ENCODE data around the gene TEX14. TPM values are rescaled to one million over a fixed set of nuclear protein-coding genes. Genes with fewer than 3 reads are reported as not detected.

Gene TEX14
- total and polyA plus RNA-seq, 10 of the 15 experiments (the other 5 are each of a cell fraction or from before 2014, with no cell fraction given): 0.15 to 1.3 (median 0.66) TPM

DNA sequence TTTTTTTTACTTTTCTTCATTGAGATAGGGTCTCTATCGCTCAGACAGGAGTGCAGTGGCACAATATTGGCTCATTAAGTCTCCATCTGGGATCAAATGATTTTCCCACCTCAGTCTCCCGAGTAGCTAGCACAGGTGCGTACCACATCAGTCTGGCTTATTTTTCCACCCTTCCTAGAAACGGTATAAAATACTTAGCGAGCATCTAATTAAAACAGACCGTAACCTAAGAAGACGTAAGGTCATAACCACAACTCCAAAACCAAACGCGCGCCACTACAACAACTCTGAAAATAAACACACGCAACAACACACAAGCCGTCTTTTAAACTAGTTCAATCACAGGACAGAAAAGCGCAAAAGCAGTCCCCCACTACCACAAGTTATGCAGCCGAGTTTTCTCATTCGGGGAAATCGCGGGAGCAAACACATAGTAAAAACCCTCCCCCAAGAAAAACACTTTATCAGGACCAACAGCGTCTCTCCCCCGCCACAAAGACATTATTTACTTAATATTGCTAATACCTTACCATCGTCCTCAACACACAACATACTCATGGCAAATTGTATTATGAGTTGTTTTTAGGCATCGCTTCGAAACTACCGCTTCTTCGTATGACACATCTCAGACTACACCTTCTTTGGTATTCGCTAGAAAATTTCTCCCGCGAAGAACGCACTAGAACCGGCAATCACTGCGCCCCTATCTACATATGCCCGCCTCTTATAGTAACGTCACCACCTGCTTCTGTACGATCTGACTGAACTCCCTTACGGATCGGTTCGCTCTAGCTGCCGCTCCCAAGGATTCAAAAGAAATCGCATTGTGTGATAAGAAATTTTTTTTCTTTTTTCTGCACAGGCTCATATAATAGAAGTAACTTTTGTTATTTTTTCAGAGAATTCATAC lies 32.8 kb downstream of the TEX14 start (continued):
- TF ChIP-seq, protein P1, sequence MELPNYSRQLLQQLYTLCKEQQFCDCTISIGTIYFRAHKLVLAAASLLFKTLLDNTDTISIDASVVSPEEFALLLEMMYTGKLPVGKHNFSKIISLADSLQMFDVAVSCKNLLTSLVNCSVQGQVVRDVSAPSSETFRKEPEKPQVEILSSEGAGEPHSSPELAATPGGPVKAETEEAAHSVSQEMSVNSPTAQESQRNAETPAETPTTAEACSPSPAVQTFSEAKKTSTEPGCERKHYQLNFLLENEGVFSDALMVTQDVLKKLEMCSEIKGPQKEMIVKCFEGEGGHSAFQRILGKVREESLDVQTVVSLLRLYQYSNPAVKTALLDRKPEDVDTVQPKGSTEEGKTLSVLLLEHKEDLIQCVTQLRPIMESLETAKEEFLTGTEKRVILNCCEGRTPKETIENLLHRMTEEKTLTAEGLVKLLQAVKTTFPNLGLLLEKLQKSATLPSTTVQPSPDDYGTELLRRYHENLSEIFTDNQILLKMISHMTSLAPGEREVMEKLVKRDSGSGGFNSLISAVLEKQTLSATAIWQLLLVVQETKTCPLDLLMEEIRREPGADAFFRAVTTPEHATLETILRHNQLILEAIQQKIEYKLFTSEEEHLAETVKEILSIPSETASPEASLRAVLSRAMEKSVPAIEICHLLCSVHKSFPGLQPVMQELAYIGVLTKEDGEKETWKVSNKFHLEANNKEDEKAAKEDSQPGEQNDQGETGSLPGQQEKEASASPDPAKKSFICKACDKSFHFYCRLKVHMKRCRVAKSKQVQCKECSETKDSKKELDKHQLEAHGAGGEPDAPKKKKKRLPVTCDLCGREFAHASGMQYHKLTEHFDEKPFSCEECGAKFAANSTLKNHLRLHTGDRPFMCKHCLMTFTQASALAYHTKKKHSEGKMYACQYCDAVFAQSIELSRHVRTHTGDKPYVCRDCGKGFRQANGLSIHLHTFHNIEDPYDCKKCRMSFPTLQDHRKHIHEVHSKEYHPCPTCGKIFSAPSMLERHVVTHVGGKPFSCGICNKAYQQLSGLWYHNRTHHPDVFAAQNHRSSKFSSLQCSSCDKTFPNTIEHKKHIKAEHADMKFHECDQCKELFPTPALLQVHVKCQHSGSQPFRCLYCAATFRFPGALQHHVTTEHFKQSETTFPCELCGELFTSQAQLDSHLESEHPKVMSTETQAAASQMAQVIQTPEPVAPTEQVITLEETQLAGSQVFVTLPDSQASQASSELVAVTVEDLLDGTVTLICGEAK (IDR thresholded peaks at IDR 0.05; ENCODE audit: borderline replicate concordance): no peak
- TF ChIP-seq DPF2 (IDR thresholded peaks at IDR 0.05): peak; percentile 50; the same call in 1 of the 2 replicates
- TF ChIP-seq NFYB (IDR thresholded peaks at IDR 0.05; ENCODE audit: insufficient read depth, low read depth, low read length): no peak
- TF ChIP-seq, protein P2, sequence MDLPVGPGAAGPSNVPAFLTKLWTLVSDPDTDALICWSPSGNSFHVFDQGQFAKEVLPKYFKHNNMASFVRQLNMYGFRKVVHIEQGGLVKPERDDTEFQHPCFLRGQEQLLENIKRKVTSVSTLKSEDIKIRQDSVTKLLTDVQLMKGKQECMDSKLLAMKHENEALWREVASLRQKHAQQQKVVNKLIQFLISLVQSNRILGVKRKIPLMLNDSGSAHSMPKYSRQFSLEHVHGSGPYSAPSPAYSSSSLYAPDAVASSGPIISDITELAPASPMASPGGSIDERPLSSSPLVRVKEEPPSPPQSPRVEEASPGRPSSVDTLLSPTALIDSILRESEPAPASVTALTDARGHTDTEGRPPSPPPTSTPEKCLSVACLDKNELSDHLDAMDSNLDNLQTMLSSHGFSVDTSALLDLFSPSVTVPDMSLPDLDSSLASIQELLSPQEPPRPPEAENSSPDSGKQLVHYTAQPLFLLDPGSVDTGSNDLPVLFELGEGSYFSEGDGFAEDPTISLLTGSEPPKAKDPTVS (IDR thresholded peaks at IDR 0.05; ENCODE audit: low read depth, low read length): no peak; the same call in 1 of the 2 replicates
- TF ChIP-seq CHD1 (IDR thresholded peaks at IDR 0.05; ENCODE audit: low read depth, low read length): peak; percentile 41; the same call in 1 of the 2 replicates
- TF ChIP-seq MTA2 (IDR thresholded peaks at IDR 0.05; ENCODE audit: low read depth): peak; percentile 82
- peak; percentile 56 for TF ChIP-seq NR2C1 (IDR thresholded peaks at IDR 0.05)
- TF ChIP-seq, protein P3, sequence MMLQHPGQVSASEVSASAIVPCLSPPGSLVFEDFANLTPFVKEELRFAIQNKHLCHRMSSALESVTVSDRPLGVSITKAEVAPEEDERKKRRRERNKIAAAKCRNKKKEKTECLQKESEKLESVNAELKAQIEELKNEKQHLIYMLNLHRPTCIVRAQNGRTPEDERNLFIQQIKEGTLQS (IDR thresholded peaks at IDR 0.05; ENCODE audit: borderline replicate concordance, extremely low read depth, low read depth, low read length): peak; percentile 29; the same call in 1 of the 2 replicates
- peak; percentile 48; the same call in 1 of the 2 replicates for TF ChIP-seq IRF4 (IDR thresholded peaks at IDR 0.05; ENCODE audit: low read depth, low read length)
- peak; percentile 99 for TF ChIP-seq POU2F2 (IDR thresholded peaks at IDR 0.05; ENCODE audit: borderline replicate concordance, low read depth, low read length)
- TF ChIP-seq HDGF (IDR thresholded peaks at IDR 0.05): no peak
- peak; percentile 72; the same call in 1 of the 2 replicates for TF ChIP-seq ZNF24 (IDR thresholded peaks at IDR 0.05)
- TF ChIP-seq TCF3 (IDR thresholded peaks at IDR 0.05; ENCODE audit: borderline replicate concordance, insufficient read depth, low read depth, low read length): peak; percentile 99
- TF ChIP-seq SIN3A (IDR thresholded peaks at IDR 0.05; ENCODE audit: low read depth, low read length): peak; percentile 78; the same call in 1 of the 2 replicates
- peak; percentile 100 for TF ChIP-seq BACH1 (IDR thresholded peaks at IDR 0.05; ENCODE audit: borderline replicate concordance)
- peak; percentile 44 to 71; a peak in 3 of 4 replicates for TF ChIP-seq BHLHE40 (IDR thresholded peaks at IDR 0.05; ENCODE audit: borderline replicate concordance in 1 of 2, low read depth in 2 of 2, low read length in 1 of 2)
- TF ChIP-seq BMI1 (IDR thresholded peaks at IDR 0.05; ENCODE audit: borderline replicate concordance): peak; percentile 98
- TF ChIP-seq PML (IDR thresholded peaks at IDR 0.05; ENCODE audit: low read length): peak; percentile 100
- peak; percentile 77 for TF ChIP-seq SP1 (IDR thresholded peaks at IDR 0.05; ENCODE audit: low read depth, low read length)
- TF ChIP-seq MEF2B (IDR thresholded peaks at IDR 0.05; ENCODE audit: partially characterized antibody, poor library complexity, severe bottlenecking): peak; percentile 72
- TF ChIP-seq, protein P4, sequence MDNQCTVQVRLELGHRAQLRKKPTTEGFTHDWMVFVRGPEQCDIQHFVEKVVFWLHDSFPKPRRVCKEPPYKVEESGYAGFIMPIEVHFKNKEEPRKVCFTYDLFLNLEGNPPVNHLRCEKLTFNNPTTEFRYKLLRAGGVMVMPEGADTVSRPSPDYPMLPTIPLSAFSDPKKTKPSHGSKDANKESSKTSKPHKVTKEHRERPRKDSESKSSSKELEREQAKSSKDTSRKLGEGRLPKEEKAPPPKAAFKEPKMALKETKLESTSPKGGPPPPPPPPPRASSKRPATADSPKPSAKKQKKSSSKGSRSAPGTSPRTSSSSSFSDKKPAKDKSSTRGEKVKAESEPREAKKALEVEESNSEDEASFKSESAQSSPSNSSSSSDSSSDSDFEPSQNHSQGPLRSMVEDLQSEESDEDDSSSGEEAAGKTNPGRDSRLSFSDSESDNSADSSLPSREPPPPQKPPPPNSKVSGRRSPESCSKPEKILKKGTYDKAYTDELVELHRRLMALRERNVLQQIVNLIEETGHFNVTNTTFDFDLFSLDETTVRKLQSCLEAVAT (IDR thresholded peaks at IDR 0.05): peak; percentile 95

Data from GM12878 (cell line).